ENCODE results near the gene CELF4. TPM values are rescaled to one million over a fixed set of nuclear protein-coding genes. Genes with fewer than 3 reads are reported as not detected.

CELF4 gene
- total RNA-seq, 1 experiment from 2014 or later, result 0.11 TPM

GRCh38 chr18:37235583-37235982 is 330.0 kb downstream of the CELF4 start:
- no peaks in the 10 kb centered on the region for H3K36me3 ChIP-seq (ENCODE audit: control insufficient read depth, insufficient read depth, low read length)
- intact Hi-C loops (cut with micrococcal nuclease; ENCODE audit: unreplicated experiment), result no loop called here
- POLR2A ChIA-PET, result no interaction called here

GRCh38 chr18:37231251-37231650 is 334.3 kb downstream of the CELF4 start:
- Mint-ChIP-seq H3K27me3 (ENCODE audit: insufficient read depth, unreplicated experiment) (no peaks in the 10 kb centered on the region), H3K27ac (ENCODE audit: unreplicated experiment) (no peak overlapping the region)
- no peak overlapping the region for H3K4me3 ChIP-seq (ENCODE audit: low read depth, low read length)

More at GRCh38 chr18:37235583-37235982, 330.0 kb downstream of the CELF4 start:
- CTCF ChIA-PET, result no interaction called here
- no peak for DNase-seq
- Mint-ChIP-seq H3K9me3 (ENCODE audit: unreplicated experiment) (no peaks in the 10 kb centered on the region), H3K36me3 (ENCODE audit: insufficient read depth, unreplicated experiment) (no peaks in the 10 kb centered on the region), H3K27ac (ENCODE audit: unreplicated experiment) (no peak overlapping the region), H3K27me3 (ENCODE audit: insufficient read depth, unreplicated experiment) (no peaks in the 10 kb centered on the region), H3K4me3 (ENCODE audit: unreplicated experiment) (no peak overlapping the region), H3K4me1 (ENCODE audit: low read depth, unreplicated experiment) (peaks cover 6% of the 10 kb centered on the region)
- BruUV-seq (replicated peaks), result no TSS peak
- Histone ChIP-seq H3K27me3 (replicated peaks; ENCODE audit: control insufficient read depth, insufficient read depth, low read length) (no peaks in the 10 kb centered on the region), H3K4me3 (ENCODE audit: low read depth, low read length) (no peak overlapping the region), H3K4me1 (no peaks in the 10 kb centered on the region), H3K9me3 (no peaks in the 10 kb centered on the region)
- TF ChIP-seq CTCF (IDR thresholded peaks at IDR 0.05; ENCODE audit: insufficient read depth in 1 of 2, low read depth in 1 of 2, low read length in 1 of 2, severe bottlenecking in 1 of 2, unreplicated experiment in 1 of 2), result no peak

GRCh38 chr18:37230768-37231167 is 334.8 kb downstream of the CELF4 start:
- no peaks in the 10 kb centered on the region for H3K9me3 ChIP-seq
- no peaks in the 10 kb centered on the region for H3K9me3 Mint-ChIP-seq (ENCODE audit: unreplicated experiment)
- no TSS peak for BruUV-seq (replicated peaks)
- no peaks in the 10 kb centered on the region for H3K4me1 ChIP-seq
- no peaks in the 10 kb centered on the region for H3K27me3 ChIP-seq (replicated peaks; ENCODE audit: control insufficient read depth, insufficient read depth, low read length)
- no peak for TF ChIP-seq CTCF (IDR thresholded peaks at IDR 0.05; ENCODE audit: insufficient read depth in 1 of 2, low read depth in 1 of 2, low read length in 1 of 2, severe bottlenecking in 1 of 2, unreplicated experiment in 1 of 2)
- H3K27me3 Mint-ChIP-seq (ENCODE audit: insufficient read depth, unreplicated experiment), result no peaks in the 10 kb centered on the region
- peaks cover 5% of the 10 kb centered on the region for H3K4me1 Mint-ChIP-seq (ENCODE audit: low read depth, unreplicated experiment)
- H3K36me3 Mint-ChIP-seq (ENCODE audit: insufficient read depth, unreplicated experiment), result no peaks in the 10 kb centered on the region
- no peak overlapping the region for H3K27ac Mint-ChIP-seq (ENCODE audit: unreplicated experiment)
- no peak for DNase-seq
- CTCF ChIA-PET, result no interaction called here
- H3K4me3 ChIP-seq (ENCODE audit: low read depth, low read length), result no peak overlapping the region
- no peak overlapping the region for H3K4me3 Mint-ChIP-seq (ENCODE audit: unreplicated experiment)
- no peaks in the 10 kb centered on the region for H3K36me3 ChIP-seq (ENCODE audit: control insufficient read depth, insufficient read depth, low read length)
- intact Hi-C loops (cut with micrococcal nuclease; ENCODE audit: unreplicated experiment), result no loop called here
- POLR2A ChIA-PET, result no interaction called here

More at GRCh38 chr18:37231251-37231650, 334.3 kb downstream of the CELF4 start:
- Mint-ChIP-seq H3K9me3 (ENCODE audit: unreplicated experiment) (no peaks in the 10 kb centered on the region), H3K4me3 (ENCODE audit: unreplicated experiment) (no peak overlapping the region), H3K4me1 (ENCODE audit: low read depth, unreplicated experiment) (peaks cover 5% of the 10 kb centered on the region), H3K36me3 (ENCODE audit: insufficient read depth, unreplicated experiment) (no peaks in the 10 kb centered on the region)
- no peaks in the 10 kb centered on the region for H3K27me3 ChIP-seq (replicated peaks; ENCODE audit: control insufficient read depth, insufficient read depth, low read length)
- intact Hi-C loops (cut with micrococcal nuclease; ENCODE audit: unreplicated experiment), result no loop called here
- BruUV-seq (replicated peaks), result no TSS peak
- H3K4me1 ChIP-seq, result no peaks in the 10 kb centered on the region
- no peaks in the 10 kb centered on the region for H3K9me3 ChIP-seq
- ChIA-PET POLR2A (no interaction called here), CTCF (no interaction called here)
- no peaks in the 10 kb centered on the region for H3K36me3 ChIP-seq (ENCODE audit: control insufficient read depth, insufficient read depth, low read length)
- DNase-seq, result no peak
- no peak for TF ChIP-seq CTCF (IDR thresholded peaks at IDR 0.05; ENCODE audit: insufficient read depth in 1 of 2, low read depth in 1 of 2, low read length in 1 of 2, severe bottlenecking in 1 of 2, unreplicated experiment in 1 of 2)
